ENCODE results near the gene MYZAP. TPM values are rescaled to one million over a fixed set of nuclear protein-coding genes. Genes with fewer than 3 reads are reported as not detected.

Gene MYZAP
- total RNA-seq, 1 experiment from 2014 or later = 0.63 TPM

DNA sequence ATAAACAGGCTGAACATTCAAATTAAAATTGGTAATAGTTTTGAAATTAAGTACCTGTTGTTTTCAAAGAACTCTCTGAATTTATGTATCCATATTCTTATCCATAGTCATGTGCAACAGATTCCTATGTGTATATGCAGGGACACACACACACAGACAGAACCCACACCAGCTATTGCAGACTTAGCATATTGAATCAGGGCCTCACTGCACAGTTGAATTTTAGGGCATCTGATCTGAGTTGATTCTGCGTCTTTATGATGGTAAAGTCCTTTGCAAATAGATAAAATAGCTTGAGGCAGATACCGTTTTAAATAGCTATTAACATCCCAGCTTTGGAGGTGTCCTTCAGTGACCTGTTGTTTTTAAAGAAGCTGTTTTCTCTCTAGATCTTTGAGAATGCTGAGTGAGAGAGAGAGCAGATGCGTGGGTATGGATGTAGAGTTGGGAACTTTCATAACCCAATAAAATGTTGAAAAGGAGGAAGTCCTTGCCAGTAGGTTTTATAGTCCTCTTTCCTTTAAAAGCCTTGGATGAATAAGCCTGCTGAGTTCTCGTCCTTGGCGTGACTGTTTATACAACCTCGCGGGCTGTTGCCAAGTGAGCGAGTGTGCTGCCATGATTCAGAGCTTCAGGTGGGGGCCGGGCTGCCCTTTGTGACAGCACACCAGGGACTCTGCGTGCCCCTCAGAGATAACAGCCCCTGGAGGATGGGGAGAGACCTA is 18.3 kb downstream of the MYZAP start:
- Mint-ChIP-seq H3K9me3 (no peaks in the 10 kb centered on the region), H3K4me3 (no peak overlapping the region), H3K4me1 (peaks cover 6 to 10% of the 10 kb centered on the region in 2 experiments), H3K27me3 (ENCODE audit: low read depth) (no peaks in the 10 kb centered on the region; the same call in 1 of the 2 replicates), H3K36me3 (ENCODE audit: insufficient read depth in 1 of 3, low read depth in 3 of 3) (no peaks in the 10 kb centered on the region), H3K27ac (no peak overlapping the region; a peak in 1 of 7 replicates)
- no peak overlapping the region for H2BK5ac ChIP-seq (ENCODE audit: insufficient read length, low read length)
- no peaks in the 10 kb centered on the region for H3K23me2 ChIP-seq (ENCODE audit: insufficient read length, low read depth, low read length, poor library complexity, severe bottlenecking)
- H2BK12ac ChIP-seq (ENCODE audit: insufficient read length, low read depth, low read length) = no peak overlapping the region
- no peak for DNase-seq
- H4K8ac ChIP-seq (replicated peaks; ENCODE audit: insufficient read length, low read depth, low read length) = no peak overlapping the region
- H2BK15ac ChIP-seq (ENCODE audit: low read depth, low read length) = no peak overlapping the region
- H4K5ac ChIP-seq (ENCODE audit: insufficient read length, low read depth, low read length) = no peak overlapping the region
- H2BK120ac ChIP-seq (ENCODE audit: low read depth, low read length, poor library complexity, severe bottlenecking) = no peak overlapping the region
- H3K27ac ChIP-seq (ENCODE audit: insufficient read length, low read depth, low read length) = no peak overlapping the region
- no peaks in the 10 kb centered on the region for H3K9me3 ChIP-seq (ENCODE audit: control insufficient read depth, low read depth, low read length)
- H3T11ph ChIP-seq (ENCODE audit: low read length) = no peak overlapping the region
- TF ChIP-seq, protein P1, sequence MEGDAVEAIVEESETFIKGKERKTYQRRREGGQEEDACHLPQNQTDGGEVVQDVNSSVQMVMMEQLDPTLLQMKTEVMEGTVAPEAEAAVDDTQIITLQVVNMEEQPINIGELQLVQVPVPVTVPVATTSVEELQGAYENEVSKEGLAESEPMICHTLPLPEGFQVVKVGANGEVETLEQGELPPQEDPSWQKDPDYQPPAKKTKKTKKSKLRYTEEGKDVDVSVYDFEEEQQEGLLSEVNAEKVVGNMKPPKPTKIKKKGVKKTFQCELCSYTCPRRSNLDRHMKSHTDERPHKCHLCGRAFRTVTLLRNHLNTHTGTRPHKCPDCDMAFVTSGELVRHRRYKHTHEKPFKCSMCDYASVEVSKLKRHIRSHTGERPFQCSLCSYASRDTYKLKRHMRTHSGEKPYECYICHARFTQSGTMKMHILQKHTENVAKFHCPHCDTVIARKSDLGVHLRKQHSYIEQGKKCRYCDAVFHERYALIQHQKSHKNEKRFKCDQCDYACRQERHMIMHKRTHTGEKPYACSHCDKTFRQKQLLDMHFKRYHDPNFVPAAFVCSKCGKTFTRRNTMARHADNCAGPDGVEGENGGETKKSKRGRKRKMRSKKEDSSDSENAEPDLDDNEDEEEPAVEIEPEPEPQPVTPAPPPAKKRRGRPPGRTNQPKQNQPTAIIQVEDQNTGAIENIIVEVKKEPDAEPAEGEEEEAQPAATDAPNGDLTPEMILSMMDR (conservative IDR thresholded peaks at IDR 0.05) = no peak
- H3K4me1 ChIP-seq (ENCODE audit: insufficient read depth, low read length) = no peaks in the 10 kb centered on the region
- H2AK5ac ChIP-seq (ENCODE audit: insufficient read length, low read length) = no peak overlapping the region
- H3K79me2 ChIP-seq (ENCODE audit: insufficient read depth, low read length) = no peaks in the 10 kb centered on the region
- no peak overlapping the region for H4K91ac ChIP-seq (ENCODE audit: insufficient read length, low read depth, low read length)
- H3K4me2 ChIP-seq (ENCODE audit: insufficient read depth, insufficient read length, low read length) = no peak overlapping the region
- H3K4ac ChIP-seq (ENCODE audit: low read depth, low read length) = no peak overlapping the region; the same call in 1 of the 2 replicates
- H3K14ac ChIP-seq (ENCODE audit: insufficient read depth, low read length) = peak overlapping the region; percentile 69
- H3K18ac ChIP-seq (ENCODE audit: insufficient read length, low read depth, low read length) = no peak overlapping the region
- H2BK20ac ChIP-seq (ENCODE audit: low read depth, low read length, poor library complexity, severe bottlenecking) = no peak overlapping the region
- H3K27me3 ChIP-seq (ENCODE audit: insufficient read depth, low read length) = no peaks in the 10 kb centered on the region
- no peak overlapping the region for H3K23ac ChIP-seq (ENCODE audit: insufficient read length, low read depth, low read length)
- no peaks in the 10 kb centered on the region for H3K79me1 ChIP-seq (ENCODE audit: insufficient read depth, low read depth, low read length, poor library complexity, severe bottlenecking)
- H2AFZ ChIP-seq (ENCODE audit: low read length) = no peak overlapping the region
- H4K20me1 ChIP-seq (ENCODE audit: control insufficient read depth, insufficient read depth, insufficient read length) = no peaks in the 10 kb centered on the region
- no CpG with 5 or more reads among the region's 10 CpGs for WGBS (ENCODE audit: extremely low coverage, insufficient read length, low lambda C conversion rate)
- H3K9ac ChIP-seq (ENCODE audit: extremely low read depth, insufficient read length, low read length) = no peak overlapping the region
- no peak overlapping the region for H3K56ac ChIP-seq (ENCODE audit: insufficient read length, low read depth, low read length)
